ENCODE results near the gene UCP2. TPM values are rescaled to one million over a fixed set of nuclear protein-coding genes. Genes with fewer than 3 reads are reported as not detected.

UCP2 gene
- total and polyA plus RNA-seq, 9 of the 15 experiments (the other 6 are each of a cell fraction or from before 2014, with no cell fraction given), result 19.2 to 216 (median 87.9) TPM

GRCh38 chr11:73982990-73983740, 522 bp upstream of the UCP2 start (continued):
- TF ChIP-seq ZC3H8 (IDR thresholded peaks at IDR 0.05) (no peak), CHAMP1 (IDR thresholded peaks at IDR 0.05) (no peak; the same call in 1 of the 2 replicates), BCOR (IDR thresholded peaks at IDR 0.05) (peak; percentile 44; the same call in 1 of the 2 replicates), MTA2 (IDR thresholded peaks at IDR 0.05; ENCODE audit: low read depth) (peak; percentile 4; the same call in 1 of the 2 replicates), HIVEP1 (CRISPR knock-in tag; IDR thresholded peaks at IDR 0.05) (peak; percentile 65; the same call in 1 of the 2 replicates), CUX1 (CRISPR knock-in tag; IDR thresholded peaks at IDR 0.05) (no peak), HINFP (tag; conservative IDR thresholded peaks at IDR 0.05; ENCODE audit: low read depth) (no peak), ZBTB7A (IDR thresholded peaks at IDR 0.05; ENCODE audit: borderline replicate concordance, control insufficient read depth, low read depth, low read length) (peak; percentile 81; the same call in 1 of the 2 replicates), RBM39 (optimal IDR thresholded peaks at IDR 0.05; ENCODE audit: low read depth, low read length) (no peak), ADNP (tag; IDR thresholded peaks at IDR 0.05) (no peak), HCFC1 (IDR thresholded peaks at IDR 0.05; ENCODE audit: low read depth, low read length) (peak; percentile 29; the same call in 1 of the 2 replicates), HEY1 (CRISPR knock-in tag; IDR thresholded peaks at IDR 0.05; ENCODE audit: borderline replicate concordance) (no peak), ETS1 (conservative IDR thresholded peaks at IDR 0.05; ENCODE audit: control insufficient read depth, low read depth, low read length) (peak; percentile 57; the same call in 1 of the 2 replicates), ZNF398 (CRISPR knock-in tag; IDR thresholded peaks at IDR 0.05) (no peak)

All from K562 (cell line).